IMR-90 (cell line): ENCODE measurements around the gene ITGAL. TPM values are rescaled to one million over a fixed set of nuclear protein-coding genes. Genes with fewer than 3 reads are reported as not detected.

ENCODE experiments used
- ATAC-seq: fragments of 200-7000 bp; cut with Tn5 transposase; 2 replicates; pipeline ENCODE4 v1.9.1; 2020; ENCODE audit warnings: low read depth, mild to moderate bottlenecking, moderate library complexity
- BruUV-seq: library from RNA; stranded (reverse); fragments of 400-500 nt; replicated peaks from 2 replicates; lab custom pipeline; 2021; lab: Mats Ljungman, UMichigan
- CTCF ChIA-PET: fragments of 300-600 bp; formaldehyde crosslinking; extraction: SDS; loops from one replicate; lab custom pipeline; 2021; ENCODE audit warnings: antibody characterized with exemption; lab: Yijun Ruan, JAX
- POLR2A ChIA-PET: fragments of 300-600 bp; sonication (Branson Sonifier 250); formaldehyde crosslinking; loops from one replicate; lab custom pipeline; 2022; ENCODE audit warnings: antibody characterized with exemption; ENCODE audit not compliant: unreplicated experiment; lab: Charles Lee
- DNase-seq: peaks from one replicate; pipeline ENCODE4 v3.0.0; 2013
- H2AFZ ChIP-seq: replicated peaks from 2 replicates; pipeline ENCODE3; 2013; ENCODE audit warnings: low read length, mild to moderate bottlenecking; ENCODE audit not compliant: poor library complexity
- H2AK5ac ChIP-seq: 2 replicates; pipeline ENCODE4 v1.6.1; 2013; ENCODE audit warnings: low read depth, low read length, inconsistent platforms
- H2AK9ac ChIP-seq: replicated peaks from 2 replicates; pipeline ENCODE3; 2013; ENCODE audit warnings: mild to moderate bottlenecking, low read depth, low read length, moderate library complexity; ENCODE audit not compliant: poor library complexity
- H2BK120ac ChIP-seq: 2 replicates; pipeline ENCODE4 v1.6.1; 2013; ENCODE audit warnings: low read depth, low read length, inconsistent platforms
- H2BK15ac ChIP-seq: 3 replicates; pipeline ENCODE4 v1.6.1; 2013; ENCODE audit warnings: low read depth, low read length, inconsistent platforms
- H2BK20ac ChIP-seq: 2 replicates; pipeline ENCODE4 v1.6.1; 2013; ENCODE audit warnings: low read depth, mild to moderate bottlenecking, inconsistent platforms, low read length, moderate library complexity
- H2BK5ac ChIP-seq: 2 replicates; pipeline ENCODE4 v1.6.1; 2013; ENCODE audit warnings: mild to moderate bottlenecking, low read depth, low read length, inconsistent platforms; ENCODE audit not compliant: poor library complexity, severe bottlenecking
- H3K14ac ChIP-seq: replicated peaks from 2 replicates; pipeline ENCODE4 v1.6.1; 2013; ENCODE audit warnings: low read depth, low read length, inconsistent platforms
- H3K18ac ChIP-seq: 2 replicates; pipeline ENCODE4 v1.6.1; 2013; ENCODE audit warnings: low read depth, low read length, control low read depth
- H3K23ac ChIP-seq: 2 replicates; pipeline ENCODE4 v1.6.1; 2013; ENCODE audit warnings: low read depth, low read length, inconsistent platforms
- H3K27ac ChIP-seq: 2 replicates; pipeline ENCODE4 v1.5.1; 2013; ENCODE audit warnings: mild to moderate bottlenecking, control low read depth, low read length; ENCODE audit not compliant: insufficient read depth
- H3K27me3 ChIP-seq: 2 replicates; pipeline ENCODE4 v1.6.1; 2013; ENCODE audit warnings: low read length; ENCODE audit not compliant: control insufficient read depth, insufficient read depth
- H3K36me3 ChIP-seq: 2 replicates; pipeline ENCODE4 v1.6.1; 2013; ENCODE audit warnings: low read length, mixed read lengths; ENCODE audit not compliant: control insufficient read depth, insufficient read depth
- H3K4ac ChIP-seq: 2 replicates; pipeline ENCODE4 v1.6.1; 2013; ENCODE audit warnings: low read depth, low read length, inconsistent platforms
- H3K4me1 ChIP-seq: 2 replicates; pipeline ENCODE4 v1.6.1; 2013; ENCODE audit warnings: low read length, mixed read lengths; ENCODE audit not compliant: control insufficient read depth, insufficient read depth
- H3K4me2 ChIP-seq: 2 replicates; pipeline ENCODE4 v1.6.1; 2013; ENCODE audit warnings: low read depth, mild to moderate bottlenecking, control low read depth, low read length, moderate library complexity
- H3K4me3 ChIP-seq: 2 replicates; pipeline ENCODE4 v1.5.1; 2013; ENCODE audit warnings: low read depth, mild to moderate bottlenecking, control low read depth, low read length, moderate library complexity; ENCODE audit not compliant: insufficient read depth
- H3K56ac ChIP-seq: 2 replicates; pipeline ENCODE4 v1.6.1; 2013; ENCODE audit warnings: low read length, inconsistent platforms; ENCODE audit not compliant: insufficient read depth; ENCODE audit errors: extremely low read depth
- H3K79me1 ChIP-seq, 2 experiments: 2 replicates each; pipeline ENCODE4 v1.6.1; 2013; ENCODE audit warnings: low read length in 2 of 2, inconsistent platforms in 1 of 2, low read depth in 1 of 2
- H3K9ac ChIP-seq: 2 replicates; pipeline ENCODE4 v1.6.1; 2013; ENCODE audit warnings: low read depth, low read length, control low read depth
- H3K9me1 ChIP-seq: 2 replicates; pipeline ENCODE4 v1.6.1; 2013; ENCODE audit warnings: low read length, inconsistent platforms; ENCODE audit not compliant: insufficient read depth
- H3K9me3 ChIP-seq: 2 replicates; pipeline ENCODE4 v1.6.1; 2013; ENCODE audit warnings: low read length; ENCODE audit not compliant: control insufficient read depth, insufficient read depth
- H4K20me1 ChIP-seq: 2 replicates; pipeline ENCODE4 v1.6.1; 2013; ENCODE audit warnings: low read length, inconsistent platforms; ENCODE audit not compliant: insufficient read depth
- H4K5ac ChIP-seq: 2 replicates; pipeline ENCODE4 v1.6.1; 2013; ENCODE audit warnings: mild to moderate bottlenecking, low read depth, low read length, control low read depth
- H4K8ac ChIP-seq, 2 experiments: 2 replicates each; pipeline ENCODE4 v1.6.1; 2013; ENCODE audit warnings: low read depth in 2 of 2, low read length in 2 of 2, control low read depth in 1 of 2, inconsistent platforms in 1 of 2
- H4K91ac ChIP-seq: 2 replicates; pipeline ENCODE4 v1.6.1; 2013; ENCODE audit warnings: low read depth, low read length, inconsistent platforms; ENCODE audit not compliant: insufficient read depth
- CEBPB ChIP-seq: IDR thresholded peaks from 2 replicates; pipeline ENCODE4 v1.6.1; 2012; ENCODE audit warnings: low read depth, low read length, improper control_type of control experiment
- WGBS, 2 experiments: methylation state at CpG; one replicate each; pipeline versions ENCODE4 v1.1.5 to v1.1.7; 2013; ENCODE audit warnings: missing lambda C conversion rate in 2 of 2; ENCODE audit not compliant: insufficient read length in 1 of 2; ENCODE audit errors: extremely low coverage in 2 of 2; 5-methylcytosine and 5-hydroxymethylcytosine counted together
- dilution Hi-C: fragments of 300-500 bp; cut with HindIII; formaldehyde crosslinking; loops from one replicate; pipeline ENCODE4 v1.14.3; 2018; ENCODE audit warnings: low sequenced_read_pairs; ENCODE audit not compliant: unreplicated experiment
- in situ Hi-C: fragments of 300-500 bp; cut with MboI; formaldehyde crosslinking; loops from 3 replicates; pipeline ENCODE4 v1.14.3; 2019; ENCODE audit warnings: low sequenced_read_pairs, inconsistent platforms, mixed read lengths
- intact Hi-C: fragments of 100-400 bp; cut with micrococcal nuclease; formaldehyde crosslinking; loops from 2 replicates; pipeline ENCODE4 v1.10.0; 2022
- polyA plus RNA-seq, 3 experiments: library from polyadenylated mRNA; depleted of rRNA; stranded (reverse); fragments of >200 nt; gene quantifications; 2 replicates each; pipeline ENCODE4 v1.2.3, GENCODE V29; 2012; ENCODE audit warnings: low replicate concordance in 1 of 3
- total RNA-seq: library from RNA; depleted of rRNA; stranded (reverse); fragments of >200 nt; gene quantifications from 2 replicates; pipeline ENCODE4 v1.2.3, GENCODE V29; 2012
- TF ChIP-seq, protein P1 (sequence below): conservative IDR thresholded peaks from 2 replicates; pipeline ENCODE4 v1.5.1; 2012; ENCODE audit warnings: mild to moderate bottlenecking, low read depth, low read length, improper control_type of control experiment

Gene ITGAL
- total and polyA plus RNA-seq, 2 of the 4 experiments (the other 2 are of a cell fraction): not detected

DNA sequence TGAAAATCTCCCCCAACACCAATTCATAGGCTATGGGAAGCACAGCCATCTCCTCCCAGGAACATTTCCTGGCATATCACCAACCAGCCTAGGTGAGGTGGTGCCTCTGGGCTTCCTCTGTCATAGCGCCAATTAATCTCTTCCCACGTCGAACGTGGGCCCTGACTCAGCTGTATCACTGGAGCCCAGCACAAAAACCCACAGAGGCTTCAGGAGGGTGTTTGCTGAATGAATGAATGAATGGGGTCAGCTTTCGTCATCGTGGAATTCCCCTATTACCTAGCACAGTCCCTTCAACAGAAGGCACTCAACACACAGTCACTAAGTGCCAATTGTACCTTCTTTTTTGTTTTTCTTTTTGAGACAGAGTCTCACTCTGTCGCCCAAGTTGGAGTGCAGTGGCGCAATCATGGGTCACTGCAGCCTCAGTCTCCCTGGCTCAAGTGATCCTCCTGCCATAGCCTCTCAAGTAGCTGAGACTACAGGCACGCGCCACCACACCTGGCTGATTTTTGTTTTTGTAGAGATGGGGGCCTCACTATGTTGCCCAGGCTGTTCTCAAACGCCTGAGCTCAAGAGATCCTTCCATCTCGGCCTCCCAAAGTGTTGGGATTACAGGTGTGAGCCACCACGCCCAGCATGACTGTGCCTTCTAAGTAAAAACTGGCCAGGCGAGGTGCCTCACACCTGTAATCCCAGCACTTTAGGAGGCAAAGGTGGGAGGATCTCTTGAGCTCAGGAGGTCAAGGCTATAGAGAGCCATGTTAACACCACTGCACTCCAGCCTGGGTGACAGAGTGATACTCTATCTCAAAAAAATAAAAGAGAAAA, 94.8 kb downstream of the ITGAL start:
- peak overlapping the region; percentile 21; the same call in 1 of the 2 replicates for H3K27ac ChIP-seq
- H3K79me1 ChIP-seq: peaks cover 5 to 15% of the 10 kb centered on the region in 2 experiments; a peak in 3 of 4 replicates
- POLR2A ChIA-PET: no interaction called here
- no peak overlapping the region; the same call in 1 of the 2 replicates for H4K5ac ChIP-seq
- no peak overlapping the region for H2AK9ac ChIP-seq
- TF ChIP-seq, protein P1, sequence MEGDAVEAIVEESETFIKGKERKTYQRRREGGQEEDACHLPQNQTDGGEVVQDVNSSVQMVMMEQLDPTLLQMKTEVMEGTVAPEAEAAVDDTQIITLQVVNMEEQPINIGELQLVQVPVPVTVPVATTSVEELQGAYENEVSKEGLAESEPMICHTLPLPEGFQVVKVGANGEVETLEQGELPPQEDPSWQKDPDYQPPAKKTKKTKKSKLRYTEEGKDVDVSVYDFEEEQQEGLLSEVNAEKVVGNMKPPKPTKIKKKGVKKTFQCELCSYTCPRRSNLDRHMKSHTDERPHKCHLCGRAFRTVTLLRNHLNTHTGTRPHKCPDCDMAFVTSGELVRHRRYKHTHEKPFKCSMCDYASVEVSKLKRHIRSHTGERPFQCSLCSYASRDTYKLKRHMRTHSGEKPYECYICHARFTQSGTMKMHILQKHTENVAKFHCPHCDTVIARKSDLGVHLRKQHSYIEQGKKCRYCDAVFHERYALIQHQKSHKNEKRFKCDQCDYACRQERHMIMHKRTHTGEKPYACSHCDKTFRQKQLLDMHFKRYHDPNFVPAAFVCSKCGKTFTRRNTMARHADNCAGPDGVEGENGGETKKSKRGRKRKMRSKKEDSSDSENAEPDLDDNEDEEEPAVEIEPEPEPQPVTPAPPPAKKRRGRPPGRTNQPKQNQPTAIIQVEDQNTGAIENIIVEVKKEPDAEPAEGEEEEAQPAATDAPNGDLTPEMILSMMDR: no peak
- peak; percentile 24; the same call in 1 of the 2 replicates for TF ChIP-seq CEBPB
- no peak overlapping the region for H3K56ac ChIP-seq
- ATAC-seq (no peak), DNase-seq (peak; percentile 27)
- no peak overlapping the region for H3K4me2 ChIP-seq
- in situ Hi-C loops (no loop called here), intact Hi-C loops (no loop called here), dilution Hi-C loops (no loop called here)
- H2AK5ac ChIP-seq: peak overlapping the region; percentile 72; the same call in 1 of the 2 replicates
- H4K91ac ChIP-seq: no peak overlapping the region
- no peaks in the 10 kb centered on the region for H4K20me1 ChIP-seq
- no peaks in the 10 kb centered on the region for H3K9me3 ChIP-seq
- no peak overlapping the region for H3K9ac ChIP-seq
- no peak overlapping the region; the same call in 2 of the 3 replicates for H2BK15ac ChIP-seq
- H3K27me3 ChIP-seq: peaks cover 6% of the 10 kb centered on the region; the same call in 1 of the 2 replicates
- no peak overlapping the region for H3K4me3 ChIP-seq
- 97% methylated on average over 5 of the region's 14 CpGs; no CpG with 5 or more reads in 1 of the 2 experiments for WGBS, 2 experiments
- no peak overlapping the region for H2BK5ac ChIP-seq
- CTCF ChIA-PET: interaction anchor here (0.6 kb wide), 1 partner anchor 29 kb away, joined by 6 read pairs; no protein-coding TSS in a partner anchor
- no peak overlapping the region; the same call in 1 of the 2 replicates for H2BK120ac ChIP-seq
- H3K4me1 ChIP-seq: peaks cover 9% of the 10 kb centered on the region
- H3K36me3 ChIP-seq: no peaks in the 10 kb centered on the region
- H3K14ac ChIP-seq: no peak overlapping the region
- no peak overlapping the region for H3K18ac ChIP-seq
- no peaks in the 10 kb centered on the region for H3K9me1 ChIP-seq
- H3K23ac ChIP-seq: peak overlapping the region; percentile 8; the same call in 1 of the 2 replicates
- no peak overlapping the region for H2AFZ ChIP-seq
- no peak overlapping the region; a peak in 1 of 4 replicates for H4K8ac ChIP-seq
- BruUV-seq: no TSS peak
- H3K4ac ChIP-seq: no peak overlapping the region
- H2BK20ac ChIP-seq: no peak overlapping the region
